Measurements from ENCODE around the gene P3H2. TPM values are rescaled to one million over a fixed set of nuclear protein-coding genes. Genes with fewer than 3 reads are reported as not detected.

The P3H2 gene
- total RNA-seq, 1 experiment from 2014 or later = 0.76 TPM

DNA sequence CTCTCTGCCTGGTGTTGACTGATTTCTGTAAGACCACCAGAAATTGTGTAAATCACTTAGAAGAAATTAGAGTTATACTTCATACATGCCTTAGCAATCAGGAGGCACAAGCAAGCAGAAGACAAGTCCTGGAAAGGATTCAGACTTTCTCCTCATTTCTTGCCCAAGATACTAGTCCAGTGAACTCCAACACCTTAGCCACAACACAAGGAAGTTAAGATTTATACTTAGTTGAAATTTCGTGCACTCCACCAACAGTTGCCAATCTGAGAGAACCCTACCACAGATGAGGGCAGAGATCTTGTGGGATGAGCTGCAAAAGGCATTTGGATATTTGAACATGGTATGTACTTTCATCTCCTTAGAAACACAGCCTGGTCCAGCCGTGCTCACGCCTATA is 2.3 kb downstream of the P3H2 start:
- H3K27ac ChIP-seq (ENCODE audit: low read depth, low read length) = no peak overlapping the region
- ChIA-PET RAD21 (ENCODE audit: low non-redundant PET in 1 of 2, low total read pairs in 2 of 2, uncharacterized antibody in 2 of 2, unreplicated experiment in 2 of 2) (no interaction called here), CTCF (no interaction called here), POLR2A (no interaction called here)
- H3K27me3 ChIP-seq (ENCODE audit: insufficient read depth, low read length) = peaks cover 7% of the 10 kb centered on the region; the same call in 1 of the 2 replicates
- no peak overlapping the region for H3K4me3 ChIP-seq (replicated peaks in 1 of 2; ENCODE audit: low read depth in 1 of 2, low read length in 2 of 2)
- no peak overlapping the region for H3K9ac ChIP-seq (ENCODE audit: low read length)
- intact Hi-C loops (cut with micrococcal nuclease) = no loop called here
- no peaks in the 10 kb centered on the region for H4K20me1 ChIP-seq (ENCODE audit: insufficient read depth)
- H2AFZ ChIP-seq (ENCODE audit: low read depth, low read length, poor library complexity, severe bottlenecking) = no peak overlapping the region
- no peak overlapping the region for H3K4me2 ChIP-seq (ENCODE audit: low read length)
- ATAC-seq = no peak
- H3K4me1 ChIP-seq (ENCODE audit: control insufficient read depth in 1 of 2, insufficient read depth in 2 of 2, low read length in 2 of 2) = peaks cover 3 to 24% of the 10 kb centered on the region in 2 experiments; a peak in 3 of 4 replicates
- H3K9me2 ChIP-seq (ENCODE audit: insufficient read depth) = no peaks in the 10 kb centered on the region
- DNase-seq (ENCODE audit: low read depth, low spot score) = no peak
- no TSS peak for BruUV-seq (replicated peaks)
- TF ChIP-seq ZBTB33 (IDR thresholded peaks at IDR 0.05; ENCODE audit: extremely low read depth, insufficient replicate concordance, low read length) (no peak), CEBPB (IDR thresholded peaks at IDR 0.05; ENCODE audit: low read depth) (no peak), ATF3 (IDR thresholded peaks at IDR 0.05) (no peak), SIN3A (IDR thresholded peaks at IDR 0.05; ENCODE audit: low read depth) (no peak), REST (IDR thresholded peaks at IDR 0.05; ENCODE audit: low read depth) (no peak), EZH2phosphoT487 (IDR thresholded peaks at IDR 0.05; ENCODE audit: borderline replicate concordance) (no peak), JUND (IDR thresholded peaks at IDR 0.05) (no peak)
- H3K79me2 ChIP-seq (ENCODE audit: insufficient read depth, low read length) = no peaks in the 10 kb centered on the region
- no peaks in the 10 kb centered on the region for H3K9me3 ChIP-seq (ENCODE audit: control insufficient read depth in 1 of 2, insufficient read depth in 1 of 2, low read depth in 1 of 2, low read length in 2 of 2)
- no peaks in the 10 kb centered on the region for H3K36me3 ChIP-seq (ENCODE audit: control insufficient read depth in 1 of 2, insufficient read depth in 2 of 2, low read length in 2 of 2)

Measured in HCT116 (cell line).